ENCODE data around the gene ELOVL3. TPM values are rescaled to one million over a fixed set of nuclear protein-coding genes. Genes with fewer than 3 reads are reported as not detected.
"Not testable (repeated sequence)": the region's sequence is repeated elsewhere in the genome, so short reads cannot be mapped to it uniquely, and the experiment has no call there.

Gene ELOVL3
- total and polyA plus RNA-seq, 2 of the 13 experiments (the other 11 are each of a cell fraction or from before 2014, with no cell fraction given) = 0.58 to 0.69 TPM

DNA sequence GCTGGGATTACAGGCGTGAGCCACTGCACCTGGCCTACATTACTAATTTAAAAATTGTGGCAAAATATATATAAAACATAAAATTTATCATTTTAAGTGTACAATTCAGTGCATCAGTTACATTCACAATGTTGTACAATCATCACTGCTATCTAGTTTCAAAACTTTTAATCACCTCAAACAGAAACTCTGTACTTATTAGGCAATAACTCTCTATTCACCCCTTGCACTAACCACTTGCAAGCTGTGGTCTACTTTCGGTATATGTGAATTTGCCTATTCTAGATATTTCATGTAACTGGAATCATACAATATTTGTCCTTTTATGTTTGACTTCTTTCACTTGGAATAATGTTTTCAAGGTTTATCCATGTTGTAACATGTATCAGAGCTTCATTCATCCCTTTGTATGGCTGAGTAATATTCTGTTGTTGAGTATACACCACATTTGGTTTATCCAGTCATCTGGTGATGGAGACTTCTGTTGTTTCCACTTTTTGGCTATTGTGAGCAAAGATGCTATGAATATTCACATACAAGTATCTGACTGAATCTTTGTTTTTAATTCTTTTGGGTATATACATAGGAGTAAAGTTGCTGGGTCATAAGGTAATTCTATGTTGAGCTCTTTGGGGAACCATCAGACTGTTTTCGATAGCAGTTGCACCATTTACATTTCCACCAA lies 14.3 kb upstream of the ELOVL3 start:
- 1% methylated on average over 3 of the region's 3 CpGs for WGBS (ENCODE audit: low lambda C conversion rate)
- TF ChIP-seq CEBPB (IDR thresholded peaks at IDR 0.05; ENCODE audit: borderline replicate concordance, low read depth, low read length) (peak; percentile 17; the same call in 1 of the 2 replicates), SMARCE1 (IDR thresholded peaks at IDR 0.05; ENCODE audit: borderline replicate concordance) (no peak), GPN1 (CRISPR knock-in tag; IDR thresholded peaks at IDR 0.05; ENCODE audit: borderline replicate concordance) (no peak)
- H4K20me1 ChIP-seq (ENCODE audit: insufficient read depth, low read length) = no peaks in the 10 kb centered on the region
- ChIA-PET POLR2A (no interaction called here), CTCF (ENCODE audit: low intra/inter-chr PET ratio, low total read pairs) (no interaction called here)
- no peak overlapping the region for H3K4me3 ChIP-seq (replicated peaks in 1 of 3; ENCODE audit: insufficient read depth in 1 of 3, low read depth in 2 of 3, low read length in 3 of 3)
- H3K79me2 ChIP-seq (ENCODE audit: insufficient read depth, low read length) = no peaks in the 10 kb centered on the region
- no peaks in the 10 kb centered on the region; a peak in 1 of 5 replicates for H3K27me3 ChIP-seq (ENCODE audit: control insufficient read depth in 1 of 2, insufficient read depth in 2 of 2, low read length in 2 of 2)
- ATAC-seq (no peak), FAIRE-seq (no peak), DNase-seq (ENCODE audit: low spot score) (no peak)
- no peak overlapping the region for H2AFZ ChIP-seq (ENCODE audit: low read length)
- in situ Hi-C loops (cut with HindIII; ENCODE audit: extremely low pct_ligation_motif_present, low pct_unique_long_range_greater_than_20kb) (no loop called here), intact Hi-C loops (cut with micrococcal nuclease; ENCODE audit: unreplicated experiment) (no loop called here)
- no peak overlapping the region for H3K27ac ChIP-seq (ENCODE audit: extremely low read length, insufficient read depth, low read length)
- no peaks in the 10 kb centered on the region for H3K9me3 ChIP-seq (ENCODE audit: low read length)
- H3K4me2 ChIP-seq (ENCODE audit: low read depth, low read length) = no peak overlapping the region
- peaks cover 17% of the 10 kb centered on the region for H3K4me1 ChIP-seq (ENCODE audit: insufficient read depth, low read length)
- BruUV-seq (replicated peaks) = no TSS peak
- no peaks in the 10 kb centered on the region for H3K36me3 ChIP-seq (replicated peaks in 1 of 2; ENCODE audit: control insufficient read depth in 1 of 2, insufficient read depth in 2 of 2, low read length in 2 of 2)
- H3K9ac ChIP-seq (ENCODE audit: insufficient read depth, low read depth, low read length) = no peak overlapping the region

GRCh38 chr10:102213599-102213998 lies 12.5 kb upstream of the ELOVL3 start:
- H3K9ac ChIP-seq (ENCODE audit: insufficient read depth, low read depth, low read length); H2AFZ ChIP-seq (ENCODE audit: low read length); H4K20me1 ChIP-seq (ENCODE audit: insufficient read depth, low read length); H3K79me2 ChIP-seq (ENCODE audit: insufficient read depth, low read length); H3K9me3 ChIP-seq (ENCODE audit: low read length); FAIRE-seq; CTCF ChIA-PET (ENCODE audit: low intra/inter-chr PET ratio, low total read pairs); BruUV-seq (replicated peaks); H3K27me3 ChIP-seq (ENCODE audit: control insufficient read depth in 1 of 2, insufficient read depth in 2 of 2, low read length in 2 of 2); ATAC-seq; DNase-seq (ENCODE audit: low spot score); H3K36me3 ChIP-seq (replicated peaks in 1 of 2; ENCODE audit: control insufficient read depth in 1 of 2, insufficient read depth in 2 of 2, low read length in 2 of 2); H3K4me3 ChIP-seq (replicated peaks in 1 of 3; ENCODE audit: insufficient read depth in 1 of 3, low read depth in 2 of 3, low read length in 3 of 3); intact Hi-C loops (cut with micrococcal nuclease; ENCODE audit: unreplicated experiment); POLR2A ChIA-PET; in situ Hi-C loops (cut with HindIII; ENCODE audit: extremely low pct_ligation_motif_present, low pct_unique_long_range_greater_than_20kb); H3K27ac ChIP-seq (ENCODE audit: extremely low read length, insufficient read depth, low read length); H3K4me2 ChIP-seq (ENCODE audit: low read depth, low read length); H3K4me1 ChIP-seq (ENCODE audit: insufficient read depth, low read length): not testable (repeated sequence)
- WGBS (ENCODE audit: low lambda C conversion rate) = 79% methylated on average over 4 of the region's 4 CpGs

Data from HepG2 (cell line).